NCI-H446 treated with DMSO at 0.1 percent for 48 hours (cell line): ENCODE data around the gene FBXO7.
"Not testable (repeated sequence)": the region's sequence is repeated elsewhere in the genome, so short reads cannot be mapped to it uniquely, and the experiment has no call there.

Source experiments
- DNase-seq: peaks from one replicate; lab custom pipeline; 2025; lab: John Stamatoyannopoulos, UW

The FBXO7 gene

GRCh38 chr22:32474635-32475467 is at the start of gene FBXO7:
Gene FBXO7 (plus strand): TSS chr22:32474811. CDS start chr22:32475003, 192 bp downstream.
- peak; percentile 78 for DNase-seq

GRCh38 chr22:32426881-32427280 is 47.7 kb upstream of the FBXO7 start:
- DNase-seq: no peak

- no peak for DNase-seq
Observed at GRCh38 chr22:32430352-32430751, 44.3 kb upstream of the FBXO7 start.

- DNase-seq: no peak
Observed at GRCh38 chr22:32444068-32444467, 30.5 kb upstream of the FBXO7 start.

GRCh38 chr22:32446321-32446720 is 28.3 kb upstream of the FBXO7 start:
- no peak for DNase-seq

- DNase-seq: no peak
Observed at GRCh38 chr22:32448980-32449379, 25.6 kb upstream of the FBXO7 start.

- no peak for DNase-seq
Observed at GRCh38 chr22:32457031-32457430, 17.6 kb upstream of the FBXO7 start.

GRCh38 chr22:32462452-32462851 is 12.2 kb upstream of the FBXO7 start:
- no peak for DNase-seq

- DNase-seq: no peak
Observed at GRCh38 chr22:32465661-32466060, 8.9 kb upstream of the FBXO7 start.

GRCh38 chr22:32466496-32466895 is 8.1 kb upstream of the FBXO7 start:
- DNase-seq: no peak

- DNase-seq: peak; percentile 64
Observed at GRCh38 chr22:32469799-32470212, 4.8 kb upstream of the FBXO7 start.

GRCh38 chr22:32473388-32473952 is 1.1 kb upstream of the FBXO7 start:
- DNase-seq: peak; percentile 50

GRCh38 chr22:32475468-32476010 is 928 bp downstream of the FBXO7 start:
- DNase-seq: no peak

GRCh38 chr22:32476281-32477195 is 1.9 kb downstream of the FBXO7 start:
- DNase-seq: no peak

GRCh38 chr22:32477596-32477995 is 3.0 kb downstream of the FBXO7 start:
- no peak for DNase-seq

- DNase-seq: not testable (repeated sequence)
Observed at GRCh38 chr22:32478552-32478951, 3.9 kb downstream of the FBXO7 start.

GRCh38 chr22:32478994-32479393 is 4.4 kb downstream of the FBXO7 start:
- DNase-seq: no peak

GRCh38 chr22:32480238-32480637 is 5.6 kb downstream of the FBXO7 start:
- no peak for DNase-seq

- DNase-seq: no peak
Observed at GRCh38 chr22:32482708-32483107, 8.1 kb downstream of the FBXO7 start.

GRCh38 chr22:32486656-32487390 is 12.2 kb downstream of the FBXO7 start:
- no peak for DNase-seq

- no peak for DNase-seq
Observed at GRCh38 chr22:32487461-32487860, 12.8 kb downstream of the FBXO7 start.

GRCh38 chr22:32489377-32489776 is 14.8 kb downstream of the FBXO7 start:
- DNase-seq: no peak
